PFSK-1 (cell line): ENCODE measurements around the gene GRID1.

Source experiments
- FOXP2 ChIP-seq: optimal IDR thresholded peaks from 2 replicates; pipeline ENCODE3; 2011; ENCODE audit warnings: borderline replicate concordance, control low read depth, inconsistent platforms; ENCODE audit not compliant: insufficient read depth; ENCODE audit errors: extremely low read length, extremely low read depth
- POLR2AphosphoS5 ChIP-seq: IDR thresholded peaks from 2 replicates; pipeline ENCODE4 v1.6.1; 2012; ENCODE audit warnings: low read depth, mild to moderate bottlenecking, control low read depth, low read length, moderate library complexity
- SIN3A ChIP-seq: IDR thresholded peaks from 2 replicates; pipeline ENCODE4 v1.6.1; 2012; ENCODE audit warnings: mild to moderate bottlenecking, low read length, moderate library complexity, borderline replicate concordance; ENCODE audit not compliant: insufficient read depth
- TAF1 ChIP-seq: IDR thresholded peaks from 2 replicates; pipeline ENCODE4 v1.6.1; 2012; ENCODE audit warnings: low read length, control low read depth, borderline replicate concordance; ENCODE audit not compliant: insufficient read depth
- TF ChIP-seq, protein P1 (sequence below), 2 experiments: IDR thresholded peaks; 2 replicates each; pipeline versions ENCODE4 v1.6.1 to v1.8.0; 2011 to 2012; ENCODE audit warnings: low read depth in 2 of 2, low read length in 2 of 2, control low read depth in 1 of 2, inconsistent platforms in 1 of 2, mild to moderate bottlenecking in 1 of 2, moderate library complexity in 1 of 2; ENCODE audit not compliant: insufficient read depth in 1 of 2

The GRID1 gene

DNA sequence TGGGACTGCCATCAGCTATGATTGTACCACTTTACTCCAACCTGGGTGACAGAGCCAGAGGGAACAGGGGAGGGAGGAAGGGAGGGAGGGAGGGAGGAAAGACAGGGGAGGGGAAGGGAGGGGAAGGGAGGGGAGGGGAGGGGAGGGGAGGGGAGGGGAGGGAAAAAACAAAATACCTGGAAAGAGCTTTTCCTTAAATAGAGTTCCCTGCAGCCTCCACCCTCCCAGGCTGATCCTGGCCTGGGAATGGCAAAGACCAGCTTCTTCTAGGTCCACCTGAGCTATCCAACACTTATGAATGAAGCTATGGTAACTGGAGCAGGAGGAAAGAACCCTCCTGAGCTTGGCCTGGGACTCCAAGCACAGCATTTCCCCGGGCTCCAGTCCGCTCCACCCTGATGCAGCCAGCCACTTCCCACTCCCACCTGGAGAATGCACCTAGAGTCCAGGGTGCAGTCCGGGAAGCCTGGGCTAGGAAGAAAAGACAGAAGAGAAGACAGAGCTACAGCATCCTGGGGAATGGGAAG is 66.1 kb downstream of the GRID1 start:
- TF ChIP-seq, protein P1, sequence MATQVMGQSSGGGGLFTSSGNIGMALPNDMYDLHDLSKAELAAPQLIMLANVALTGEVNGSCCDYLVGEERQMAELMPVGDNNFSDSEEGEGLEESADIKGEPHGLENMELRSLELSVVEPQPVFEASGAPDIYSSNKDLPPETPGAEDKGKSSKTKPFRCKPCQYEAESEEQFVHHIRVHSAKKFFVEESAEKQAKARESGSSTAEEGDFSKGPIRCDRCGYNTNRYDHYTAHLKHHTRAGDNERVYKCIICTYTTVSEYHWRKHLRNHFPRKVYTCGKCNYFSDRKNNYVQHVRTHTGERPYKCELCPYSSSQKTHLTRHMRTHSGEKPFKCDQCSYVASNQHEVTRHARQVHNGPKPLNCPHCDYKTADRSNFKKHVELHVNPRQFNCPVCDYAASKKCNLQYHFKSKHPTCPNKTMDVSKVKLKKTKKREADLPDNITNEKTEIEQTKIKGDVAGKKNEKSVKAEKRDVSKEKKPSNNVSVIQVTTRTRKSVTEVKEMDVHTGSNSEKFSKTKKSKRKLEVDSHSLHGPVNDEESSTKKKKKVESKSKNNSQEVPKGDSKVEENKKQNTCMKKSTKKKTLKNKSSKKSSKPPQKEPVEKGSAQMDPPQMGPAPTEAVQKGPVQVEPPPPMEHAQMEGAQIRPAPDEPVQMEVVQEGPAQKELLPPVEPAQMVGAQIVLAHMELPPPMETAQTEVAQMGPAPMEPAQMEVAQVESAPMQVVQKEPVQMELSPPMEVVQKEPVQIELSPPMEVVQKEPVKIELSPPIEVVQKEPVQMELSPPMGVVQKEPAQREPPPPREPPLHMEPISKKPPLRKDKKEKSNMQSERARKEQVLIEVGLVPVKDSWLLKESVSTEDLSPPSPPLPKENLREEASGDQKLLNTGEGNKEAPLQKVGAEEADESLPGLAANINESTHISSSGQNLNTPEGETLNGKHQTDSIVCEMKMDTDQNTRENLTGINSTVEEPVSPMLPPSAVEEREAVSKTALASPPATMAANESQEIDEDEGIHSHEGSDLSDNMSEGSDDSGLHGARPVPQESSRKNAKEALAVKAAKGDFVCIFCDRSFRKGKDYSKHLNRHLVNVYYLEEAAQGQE (IDR thresholded peaks at IDR 0.05; ENCODE audit: insufficient read depth in 1 of 2, low read depth in 2 of 2, low read length in 2 of 2) = no peak
- no peak for TF ChIP-seq TAF1
- no peak for TF ChIP-seq SIN3A
- TF ChIP-seq POLR2AphosphoS5 = no peak
- TF ChIP-seq FOXP2 = no peak

DNA sequence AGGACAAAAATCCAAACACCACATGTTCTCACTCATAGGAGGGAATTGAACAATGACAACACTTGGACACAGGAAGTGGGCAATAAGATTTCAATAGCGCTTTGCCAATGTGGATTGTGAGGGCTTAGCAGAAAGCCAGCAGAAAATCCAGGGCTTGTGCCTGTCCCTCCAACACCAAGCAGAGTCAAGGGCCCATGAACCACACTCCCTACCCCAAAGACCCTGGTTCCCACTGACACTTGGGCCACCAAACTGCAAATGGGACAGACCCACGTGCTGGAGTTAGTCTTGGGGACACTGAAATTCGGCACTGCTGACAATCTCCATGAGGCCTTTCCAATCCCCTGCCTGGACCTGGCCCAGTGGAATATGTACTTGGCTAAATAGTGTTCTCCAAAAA is 67.0 kb downstream of the GRID1 start:
- TF ChIP-seq SIN3A (no peak), TAF1 (no peak), FOXP2 (no peak), POLR2AphosphoS5 (no peak)
- TF ChIP-seq, protein P1 (IDR thresholded peaks at IDR 0.05; ENCODE audit: insufficient read depth in 1 of 2, low read depth in 2 of 2, low read length in 2 of 2) = no peak

DNA sequence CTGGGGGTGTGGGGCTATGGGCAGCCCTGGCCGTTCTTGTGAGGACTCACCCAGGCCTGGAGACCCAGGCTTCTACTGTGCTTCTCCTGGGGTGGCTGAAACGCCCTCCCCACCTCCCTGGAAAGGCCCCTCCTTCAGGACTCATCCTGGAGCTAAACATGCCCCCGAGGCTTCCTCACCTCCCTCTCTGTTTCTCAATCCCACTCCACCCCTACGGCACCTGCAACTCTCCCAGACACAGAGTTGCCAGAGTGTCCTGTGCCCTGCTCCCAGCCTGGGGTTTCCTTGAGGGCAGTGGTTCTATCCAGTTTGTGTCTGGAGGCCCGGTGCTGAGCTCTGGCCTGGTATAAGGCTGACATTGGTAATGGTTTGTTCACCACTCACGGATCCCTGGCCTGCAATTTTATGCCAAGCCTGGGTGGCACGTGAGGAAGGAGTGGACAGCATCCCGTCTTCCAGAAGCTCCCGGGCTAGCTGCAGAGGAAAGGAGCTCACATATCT is 68.0 kb downstream of the GRID1 start:
- TF ChIP-seq FOXP2 (no peak), SIN3A (no peak), POLR2AphosphoS5 (no peak), TAF1 (no peak)
- TF ChIP-seq, protein P1 (IDR thresholded peaks at IDR 0.05; ENCODE audit: insufficient read depth in 1 of 2, low read depth in 2 of 2, low read length in 2 of 2) = no peak

DNA sequence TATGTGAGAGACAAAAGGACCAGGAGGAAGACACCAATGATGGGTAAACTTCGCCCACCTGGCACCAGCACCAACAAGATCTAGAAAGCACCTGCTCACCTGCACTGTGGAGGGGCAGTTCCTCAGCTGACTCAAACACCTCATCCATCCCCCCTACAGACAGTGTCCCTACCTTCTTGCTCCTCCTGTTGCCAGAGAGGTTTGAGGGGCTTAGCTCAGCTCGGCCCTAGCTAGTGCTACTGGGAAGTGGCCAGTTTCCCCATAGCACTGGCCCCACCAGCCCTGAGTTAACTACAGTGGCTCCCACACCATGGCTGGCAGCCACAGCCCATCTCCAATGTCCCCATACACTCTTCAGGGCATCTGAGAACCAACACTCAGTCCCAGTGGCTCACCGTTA is 70.8 kb downstream of the GRID1 start:
- TF ChIP-seq POLR2AphosphoS5 (no peak), FOXP2 (no peak), SIN3A (no peak), TAF1 (no peak)
- TF ChIP-seq, protein P1 (IDR thresholded peaks at IDR 0.05; ENCODE audit: insufficient read depth in 1 of 2, low read depth in 2 of 2, low read length in 2 of 2) = no peak
